MM.1S (cell line): ENCODE data around the gene RREB1.

ENCODE experiments used
- DNase-seq: peaks from one replicate; pipeline ENCODE4 v3.0.0-alpha.2; 2015
- H2AFZ ChIP-seq: fragments of 300-600 bp; sonication (generic); 2 replicates; pipeline ENCODE4 v1.6.0; 2016; ENCODE audit warnings: antibody characterized with exemption, low read length
- H3F3A ChIP-seq: fragments of 300-600 bp; sonication (generic); 2 replicates; pipeline ENCODE4 v1.6.1; 2016; ENCODE audit warnings: mild to moderate bottlenecking, antibody characterized with exemption, low read length, moderate library complexity, mixed read lengths; ENCODE audit not compliant: insufficient read depth
- H3K27ac ChIP-seq: fragments of 300-600 bp; sonication (generic); 2 replicates; pipeline ENCODE4 v1.5.1; 2016; ENCODE audit warnings: mild to moderate bottlenecking, low read length
- H3K27me3 ChIP-seq: fragments of 300-600 bp; sonication (generic); replicated peaks from 2 replicates; pipeline ENCODE4 v1.6.0; 2016; ENCODE audit warnings: low read length; ENCODE audit not compliant: insufficient read depth
- H3K36me3 ChIP-seq: fragments of 300-600 bp; sonication (generic); replicated peaks from 2 replicates; pipeline ENCODE4 v1.6.1; 2016; ENCODE audit warnings: mild to moderate bottlenecking, low read length, mixed read lengths; ENCODE audit not compliant: insufficient read depth
- H3K4me1 ChIP-seq: fragments of 300-600 bp; sonication (generic); 2 replicates; pipeline ENCODE4 v1.6.1; 2016; ENCODE audit warnings: low read length, mixed read lengths
- H3K4me2 ChIP-seq: fragments of 300-600 bp; sonication (generic); 2 replicates; pipeline ENCODE4 v1.6.0; 2016; ENCODE audit warnings: low read depth, low read length
- H3K4me3 ChIP-seq: fragments of 300-600 bp; sonication (generic); 2 replicates; pipeline ENCODE4 v1.5.1; 2016; ENCODE audit warnings: low read length, mixed read lengths
- H3K79me2 ChIP-seq: fragments of 300-600 bp; sonication (generic); 2 replicates; pipeline ENCODE4 v1.6.1; 2016; ENCODE audit warnings: mixed run types, low read length, mixed read lengths
- H3K9ac ChIP-seq: fragments of 300-600 bp; sonication (generic); 2 replicates; pipeline ENCODE4 v1.6.1; 2016; ENCODE audit warnings: low read length, mixed read lengths
- H3K9me2 ChIP-seq: fragments of 300-600 bp; sonication (generic); replicated peaks from 2 replicates; pipeline ENCODE4 v1.6.1; 2016; ENCODE audit warnings: mild to moderate bottlenecking, low read length, mixed read lengths; ENCODE audit not compliant: insufficient read depth
- H3K9me3 ChIP-seq: fragments of 300-600 bp; sonication (generic); replicated peaks from 2 replicates; pipeline ENCODE4 v1.6.1; 2016; ENCODE audit warnings: mild to moderate bottlenecking, low read length, mixed read lengths; ENCODE audit not compliant: insufficient read depth
- H4K20me1 ChIP-seq: fragments of 300-600 bp; sonication (generic); 2 replicates; pipeline ENCODE4 v1.6.1; 2016; ENCODE audit warnings: mild to moderate bottlenecking, low read length, moderate library complexity, mixed read lengths; ENCODE audit not compliant: insufficient read depth
- EZH2 ChIP-seq: fragments of 300-600 bp; sonication (generic); optimal IDR thresholded peaks from 2 replicates; pipeline ENCODE3; 2017; ENCODE audit warnings: low read depth, mild to moderate bottlenecking, antibody characterized with exemption, low read length, mixed read lengths
- EZH2phosphoT487 ChIP-seq: fragments of 300-600 bp; sonication (generic); IDR thresholded peaks from 2 replicates; pipeline ENCODE4 v1.6.1; 2018; ENCODE audit warnings: antibody characterized with exemption, low read length
- TF ChIP-seq, protein P1 (sequence below): fragments of 300-600 bp; sonication (generic); IDR thresholded peaks from 2 replicates; pipeline ENCODE4 v1.5.1; 2016; ENCODE audit warnings: antibody characterized with exemption, low read length, mixed read lengths

RREB1 gene

DNA sequence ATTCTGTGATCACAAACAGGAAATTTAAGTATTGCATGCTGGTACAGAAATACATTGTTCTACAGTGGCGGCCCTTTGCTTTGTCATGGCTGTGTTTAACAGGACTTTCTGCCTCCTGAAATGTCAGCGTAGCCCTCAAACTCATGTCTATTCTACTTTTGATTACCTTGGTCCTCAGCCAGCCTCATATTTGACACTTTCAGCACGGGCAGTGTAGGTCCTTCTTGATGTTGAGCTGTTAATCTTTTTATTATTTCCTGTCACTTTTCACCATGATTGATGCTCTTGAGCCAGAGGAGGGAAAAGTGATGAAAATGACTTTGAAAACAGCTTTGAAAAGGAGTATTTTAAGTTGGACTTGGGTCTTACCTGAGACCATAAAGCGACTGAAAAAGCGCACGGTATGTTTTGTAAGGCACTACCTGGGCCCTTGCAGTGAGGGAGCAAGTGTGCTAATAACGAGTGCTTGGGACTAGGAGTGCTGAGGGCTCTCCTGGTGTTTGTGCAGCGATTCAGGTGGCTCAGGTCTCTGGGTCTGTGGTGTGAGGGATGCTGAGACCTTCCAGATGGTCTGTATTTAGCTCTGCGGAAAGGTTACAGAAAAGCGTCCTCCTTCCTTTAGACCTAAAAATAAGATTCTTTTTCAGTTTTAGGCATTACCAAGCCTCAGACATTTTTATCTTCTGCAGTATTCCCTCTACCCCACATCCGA, 45.2 kb upstream of the RREB1 start:
- Histone ChIP-seq H3K4me1 (no peaks in the 10 kb centered on the region), H3K9ac (no peak overlapping the region), H3F3A (no peaks in the 10 kb centered on the region), H3K27ac (no peak overlapping the region), H3K4me3 (no peak overlapping the region), H3K9me2 (no peaks in the 10 kb centered on the region), H3K9me3 (no peaks in the 10 kb centered on the region), H3K79me2 (no peaks in the 10 kb centered on the region), H2AFZ (no peak overlapping the region), H3K27me3 (no peaks in the 10 kb centered on the region), H3K4me2 (no peak overlapping the region), H3K36me3 (no peaks in the 10 kb centered on the region), H4K20me1 (no peaks in the 10 kb centered on the region)
- TF ChIP-seq EZH2 (no peak), EZH2phosphoT487 (no peak)
- TF ChIP-seq, protein P1, sequence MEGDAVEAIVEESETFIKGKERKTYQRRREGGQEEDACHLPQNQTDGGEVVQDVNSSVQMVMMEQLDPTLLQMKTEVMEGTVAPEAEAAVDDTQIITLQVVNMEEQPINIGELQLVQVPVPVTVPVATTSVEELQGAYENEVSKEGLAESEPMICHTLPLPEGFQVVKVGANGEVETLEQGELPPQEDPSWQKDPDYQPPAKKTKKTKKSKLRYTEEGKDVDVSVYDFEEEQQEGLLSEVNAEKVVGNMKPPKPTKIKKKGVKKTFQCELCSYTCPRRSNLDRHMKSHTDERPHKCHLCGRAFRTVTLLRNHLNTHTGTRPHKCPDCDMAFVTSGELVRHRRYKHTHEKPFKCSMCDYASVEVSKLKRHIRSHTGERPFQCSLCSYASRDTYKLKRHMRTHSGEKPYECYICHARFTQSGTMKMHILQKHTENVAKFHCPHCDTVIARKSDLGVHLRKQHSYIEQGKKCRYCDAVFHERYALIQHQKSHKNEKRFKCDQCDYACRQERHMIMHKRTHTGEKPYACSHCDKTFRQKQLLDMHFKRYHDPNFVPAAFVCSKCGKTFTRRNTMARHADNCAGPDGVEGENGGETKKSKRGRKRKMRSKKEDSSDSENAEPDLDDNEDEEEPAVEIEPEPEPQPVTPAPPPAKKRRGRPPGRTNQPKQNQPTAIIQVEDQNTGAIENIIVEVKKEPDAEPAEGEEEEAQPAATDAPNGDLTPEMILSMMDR, result no peak
- DNase-seq, result no peak

DNA sequence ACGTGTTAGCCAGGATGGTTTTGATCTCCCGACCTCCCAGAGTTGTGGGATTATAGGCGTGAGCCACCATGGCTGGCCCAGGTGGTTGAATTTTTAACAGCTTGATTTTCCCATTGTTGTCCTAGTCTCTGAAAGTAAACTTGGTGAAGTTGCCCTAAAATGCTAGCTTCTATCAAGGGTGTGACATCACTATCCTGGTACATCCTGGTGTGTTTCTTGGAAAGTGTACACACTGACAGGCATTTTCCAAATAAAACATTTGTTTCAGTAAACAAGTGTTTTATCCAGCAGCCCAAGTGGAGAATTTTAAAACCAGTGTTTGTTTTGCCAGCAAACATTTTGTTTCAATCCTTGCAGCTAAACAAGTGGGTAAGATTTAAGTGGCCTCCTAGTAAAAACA, 40.5 kb upstream of the RREB1 start:
- TF ChIP-seq EZH2 (no peak), EZH2phosphoT487 (no peak)
- TF ChIP-seq, protein P1, result no peak
- Histone ChIP-seq H3K4me2 (no peak overlapping the region), H3K9ac (no peak overlapping the region), H3K9me3 (no peaks in the 10 kb centered on the region), H3K9me2 (no peaks in the 10 kb centered on the region), H3F3A (no peaks in the 10 kb centered on the region), H3K4me1 (no peaks in the 10 kb centered on the region), H4K20me1 (no peaks in the 10 kb centered on the region), H3K36me3 (no peaks in the 10 kb centered on the region), H3K79me2 (no peaks in the 10 kb centered on the region), H3K27me3 (peaks cover 11% of the 10 kb centered on the region), H2AFZ (no peak overlapping the region), H3K4me3 (no peak overlapping the region), H3K27ac (no peak overlapping the region)
- DNase-seq, result no peak

DNA sequence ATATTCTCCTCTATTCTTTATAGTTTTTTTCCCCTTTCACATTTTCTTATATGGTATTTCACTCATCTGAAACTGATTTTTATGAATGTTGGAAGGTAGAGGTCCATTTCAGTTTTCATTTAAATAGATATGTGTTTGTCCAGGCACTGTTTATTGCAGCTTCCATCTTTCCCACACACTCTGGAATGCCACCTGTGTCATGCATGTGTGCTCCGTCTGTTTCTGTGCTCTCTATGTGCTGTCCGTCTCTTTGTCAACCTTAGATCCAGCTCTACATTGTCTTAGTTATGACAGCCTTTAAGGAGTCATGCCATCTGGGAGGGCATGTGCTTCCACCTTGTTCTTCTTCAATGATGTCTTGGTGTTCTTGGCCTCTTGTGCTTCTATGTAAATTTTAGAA, 36.4 kb upstream of the RREB1 start:
- H3K4me2 ChIP-seq, result no peak overlapping the region

More for the DNA sequence above, 36.4 kb upstream of the RREB1 start:
- Histone ChIP-seq H3K9me2 (no peaks in the 10 kb centered on the region), H3K27me3 (peaks cover 28% of the 10 kb centered on the region), H3K27ac (no peak overlapping the region), H2AFZ (no peak overlapping the region), H3K79me2 (no peaks in the 10 kb centered on the region), H3K4me3 (no peak overlapping the region), H4K20me1 (no peaks in the 10 kb centered on the region), H3K4me1 (peaks cover 5% of the 10 kb centered on the region; the same call in 1 of the 2 replicates), H3F3A (peaks cover 12% of the 10 kb centered on the region), H3K36me3 (no peaks in the 10 kb centered on the region), H3K9me3 (no peaks in the 10 kb centered on the region), H3K9ac (no peak overlapping the region)
- TF ChIP-seq EZH2, result no peak
- TF ChIP-seq, protein P1, result no peak
- no peak for TF ChIP-seq EZH2phosphoT487
- DNase-seq, result no peak
